ENCODE results near the gene TP53TG5. TPM values are rescaled to one million over a fixed set of nuclear protein-coding genes. Genes with fewer than 3 reads are reported as not detected.

The TP53TG5 gene
- total and polyA plus RNA-seq, 2 donors (not counting 1 experiment from before 2014, with no cell fraction given) = 0.14 TPM; not detected in 1

DNA sequence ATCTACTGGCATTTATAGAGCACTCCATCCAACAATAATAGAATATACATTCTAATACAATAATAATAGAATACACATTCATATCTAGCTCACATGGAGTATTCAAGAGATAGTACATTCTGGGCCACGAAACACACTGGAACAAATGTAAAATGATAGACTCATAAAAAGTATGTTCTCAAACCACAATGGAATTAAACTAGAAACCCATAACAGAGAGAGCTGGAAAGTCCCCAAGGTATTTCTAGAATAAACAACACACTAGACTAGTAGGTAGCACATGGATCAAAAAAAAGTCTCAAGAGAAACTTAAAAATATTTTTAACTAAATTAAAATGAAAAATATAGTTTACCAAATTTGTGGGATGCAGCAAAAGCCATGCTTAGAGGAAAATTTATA lies 9.1 kb upstream of the TP53TG5 start:
- no peak for DNase-seq (ENCODE audit: low read depth in 2 of 2)
- no peak overlapping the region for H3K9ac ChIP-seq (ENCODE audit: insufficient read depth, low read length)
- no peak for TF ChIP-seq EZH2 (IDR thresholded peaks at IDR 0.05; ENCODE audit: low read length, missing control alignments)
- TF ChIP-seq, protein P1, sequence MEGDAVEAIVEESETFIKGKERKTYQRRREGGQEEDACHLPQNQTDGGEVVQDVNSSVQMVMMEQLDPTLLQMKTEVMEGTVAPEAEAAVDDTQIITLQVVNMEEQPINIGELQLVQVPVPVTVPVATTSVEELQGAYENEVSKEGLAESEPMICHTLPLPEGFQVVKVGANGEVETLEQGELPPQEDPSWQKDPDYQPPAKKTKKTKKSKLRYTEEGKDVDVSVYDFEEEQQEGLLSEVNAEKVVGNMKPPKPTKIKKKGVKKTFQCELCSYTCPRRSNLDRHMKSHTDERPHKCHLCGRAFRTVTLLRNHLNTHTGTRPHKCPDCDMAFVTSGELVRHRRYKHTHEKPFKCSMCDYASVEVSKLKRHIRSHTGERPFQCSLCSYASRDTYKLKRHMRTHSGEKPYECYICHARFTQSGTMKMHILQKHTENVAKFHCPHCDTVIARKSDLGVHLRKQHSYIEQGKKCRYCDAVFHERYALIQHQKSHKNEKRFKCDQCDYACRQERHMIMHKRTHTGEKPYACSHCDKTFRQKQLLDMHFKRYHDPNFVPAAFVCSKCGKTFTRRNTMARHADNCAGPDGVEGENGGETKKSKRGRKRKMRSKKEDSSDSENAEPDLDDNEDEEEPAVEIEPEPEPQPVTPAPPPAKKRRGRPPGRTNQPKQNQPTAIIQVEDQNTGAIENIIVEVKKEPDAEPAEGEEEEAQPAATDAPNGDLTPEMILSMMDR (conservative IDR thresholded peaks at IDR 0.05 in 1 of 2, IDR thresholded peaks at IDR 0.05 in 1 of 2; ENCODE audit: low read depth in 1 of 2, low read length in 2 of 2) = no peak
- no peaks in the 10 kb centered on the region for H3K36me3 ChIP-seq (ENCODE audit: control insufficient read depth, insufficient read depth, low read length)
- H2AFZ ChIP-seq (ENCODE audit: low read length) = no peak overlapping the region
- H3K4me3 ChIP-seq (replicated peaks in 1 of 4; ENCODE audit: control extremely low read depth in 1 of 4, insufficient read depth in 1 of 4, low read depth in 3 of 4, low read length in 4 of 4) = no peak overlapping the region
- H3K4me1 ChIP-seq (ENCODE audit: control insufficient read depth, extremely low read depth, insufficient read depth, low read length) = no peaks in the 10 kb centered on the region
- H3K9me3 ChIP-seq (ENCODE audit: control insufficient read depth, insufficient read depth, low read depth, low read length) = no peaks in the 10 kb centered on the region
- H3K79me2 ChIP-seq (ENCODE audit: control insufficient read depth, insufficient read depth, low read length) = no peaks in the 10 kb centered on the region
- no peaks in the 10 kb centered on the region for H3K27me3 ChIP-seq (ENCODE audit: control insufficient read depth, insufficient read depth, low read length)
- H4K20me1 ChIP-seq (ENCODE audit: control insufficient read depth, extremely low read depth, insufficient read depth, low read length) = peaks cover 2% of the 10 kb centered on the region
- no peak overlapping the region for H3K4me2 ChIP-seq (ENCODE audit: extremely low read depth, insufficient read depth, low read length)
- H3K27ac ChIP-seq (ENCODE audit: insufficient read depth, low read length) = no peak overlapping the region

DNA sequence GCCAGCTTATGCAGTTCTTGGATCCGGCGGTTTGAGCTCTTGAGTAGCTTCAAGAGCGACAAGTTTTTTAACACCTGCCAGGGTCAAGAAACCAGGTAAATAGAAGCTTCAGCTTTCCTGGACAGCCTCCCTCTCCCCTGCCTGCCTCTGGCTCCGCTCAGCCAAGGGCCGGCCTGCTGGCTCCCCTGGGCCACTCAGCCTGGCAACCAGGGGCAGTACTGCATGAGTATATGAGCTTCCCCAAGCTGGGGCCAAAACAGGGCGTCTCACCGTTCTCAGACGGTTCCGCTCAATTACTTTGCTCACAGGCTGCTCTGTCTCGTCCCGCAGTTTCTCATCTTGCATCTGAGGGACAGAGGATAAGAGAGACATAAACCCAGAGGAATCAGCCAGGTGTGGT lies 856 bp downstream of the TP53TG5 start:
- H3K4me2 ChIP-seq (ENCODE audit: extremely low read depth, insufficient read depth, low read length) = no peak overlapping the region
- H4K20me1 ChIP-seq (ENCODE audit: control insufficient read depth, extremely low read depth, insufficient read depth, low read length) = no peaks in the 10 kb centered on the region
- no peaks in the 10 kb centered on the region for H3K79me2 ChIP-seq (ENCODE audit: control insufficient read depth, insufficient read depth, low read length)
- no peak overlapping the region for H3K9ac ChIP-seq (ENCODE audit: insufficient read depth, low read length)
- H2AFZ ChIP-seq (ENCODE audit: low read length) = no peak overlapping the region
- DNase-seq (ENCODE audit: low read depth in 2 of 2) = no peak
- H3K4me3 ChIP-seq (replicated peaks in 1 of 4; ENCODE audit: control extremely low read depth in 1 of 4, insufficient read depth in 1 of 4, low read depth in 3 of 4, low read length in 4 of 4) = no peak overlapping the region
- H3K9me3 ChIP-seq (ENCODE audit: control insufficient read depth, insufficient read depth, low read depth, low read length) = no peaks in the 10 kb centered on the region
- H3K36me3 ChIP-seq (ENCODE audit: control insufficient read depth, insufficient read depth, low read length) = no peaks in the 10 kb centered on the region
- no peak overlapping the region for H3K27ac ChIP-seq (ENCODE audit: insufficient read depth, low read length)
- H3K4me1 ChIP-seq (ENCODE audit: control insufficient read depth, extremely low read depth, insufficient read depth, low read length) = peaks cover 2% of the 10 kb centered on the region
- H3K27me3 ChIP-seq (ENCODE audit: control insufficient read depth, insufficient read depth, low read length) = no peaks in the 10 kb centered on the region
- no peak for TF ChIP-seq EZH2 (IDR thresholded peaks at IDR 0.05; ENCODE audit: low read length, missing control alignments)
- TF ChIP-seq, protein P1 (conservative IDR thresholded peaks at IDR 0.05 in 1 of 2, IDR thresholded peaks at IDR 0.05 in 1 of 2; ENCODE audit: low read depth in 1 of 2, low read length in 2 of 2) = no peak

DNA sequence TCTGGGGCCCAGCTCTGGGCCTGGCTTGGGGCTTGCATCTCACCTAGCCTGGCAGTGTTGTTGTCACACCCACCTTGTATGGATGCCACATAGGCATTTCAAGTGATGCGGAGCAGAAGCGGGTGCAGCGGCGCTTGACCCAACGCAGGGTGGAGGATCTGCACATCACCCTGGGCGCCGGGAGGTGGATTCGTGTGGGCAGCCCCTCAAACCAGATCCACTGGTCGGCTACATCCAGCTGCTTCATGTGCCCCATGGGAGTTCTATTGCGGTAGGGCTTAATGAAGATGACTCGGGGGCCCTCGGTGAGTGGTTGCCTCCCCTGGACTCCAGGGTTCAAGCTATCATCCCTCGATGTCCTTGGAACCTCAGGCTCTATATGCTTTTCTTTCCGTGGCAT lies 3.2 kb downstream of the TP53TG5 start:
- TF ChIP-seq EZH2 (IDR thresholded peaks at IDR 0.05; ENCODE audit: low read length, missing control alignments) = no peak
- TF ChIP-seq, protein P1 (conservative IDR thresholded peaks at IDR 0.05 in 1 of 2, IDR thresholded peaks at IDR 0.05 in 1 of 2; ENCODE audit: low read depth in 1 of 2, low read length in 2 of 2) = no peak
- Histone ChIP-seq H3K36me3 (ENCODE audit: control insufficient read depth, insufficient read depth, low read length) (no peaks in the 10 kb centered on the region), H3K4me2 (ENCODE audit: extremely low read depth, insufficient read depth, low read length) (no peak overlapping the region), H4K20me1 (ENCODE audit: control insufficient read depth, extremely low read depth, insufficient read depth, low read length) (no peaks in the 10 kb centered on the region), H3K27ac (ENCODE audit: insufficient read depth, low read length) (no peak overlapping the region), H3K4me3 (replicated peaks in 1 of 4; ENCODE audit: control extremely low read depth in 1 of 4, insufficient read depth in 1 of 4, low read depth in 3 of 4, low read length in 4 of 4) (no peak overlapping the region), H3K27me3 (ENCODE audit: control insufficient read depth, insufficient read depth, low read length) (no peaks in the 10 kb centered on the region), H3K4me1 (ENCODE audit: control insufficient read depth, extremely low read depth, insufficient read depth, low read length) (peaks cover 2% of the 10 kb centered on the region), H3K9ac (ENCODE audit: insufficient read depth, low read length) (no peak overlapping the region), H2AFZ (ENCODE audit: low read length) (no peak overlapping the region), H3K9me3 (ENCODE audit: control insufficient read depth, insufficient read depth, low read depth, low read length) (no peaks in the 10 kb centered on the region), H3K79me2 (ENCODE audit: control insufficient read depth, insufficient read depth, low read length) (no peaks in the 10 kb centered on the region)
- no peak for DNase-seq (ENCODE audit: low read depth in 2 of 2)

Data from fibroblast of lung (primary cell).